Measurements from ENCODE around the gene PSMG3.

DNA sequence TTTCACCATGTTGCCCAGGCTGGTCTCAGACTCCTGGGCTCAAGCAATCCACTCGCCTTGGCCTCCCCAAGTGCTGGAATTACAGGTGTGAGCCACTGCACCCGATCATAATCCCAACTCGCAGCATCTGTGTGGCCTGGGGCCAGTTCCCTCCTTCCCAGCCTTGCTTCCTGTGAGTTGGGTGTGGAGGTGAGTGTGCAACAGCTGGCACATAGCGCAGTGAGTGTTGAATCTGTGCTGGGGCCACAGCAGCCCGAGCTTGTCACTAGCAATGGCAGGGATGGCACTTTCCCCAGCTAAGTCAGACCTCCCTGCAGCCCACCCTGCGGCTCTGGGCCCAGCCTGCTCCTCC, 26.0 kb downstream of the PSMG3 start:
- no peak for TF ChIP-seq YY1 (IDR thresholded peaks at IDR 0.05; ENCODE audit: insufficient read depth, insufficient read length)
- no peak for TF ChIP-seq SUZ12 (IDR thresholded peaks at IDR 0.05; ENCODE audit: extremely low read depth, insufficient read depth, insufficient read length)
- TF ChIP-seq ZNF274 (IDR thresholded peaks at IDR 0.05; ENCODE audit: low read depth, low read length): no peak

All from NT2/D1 (cell line).